HepG2 (cell line): ENCODE results near the gene FGD2.
A peak's percentile ranks its signal among the peaks of the same experiment; 100 is the strongest.

Experiments
- CREB1 ChIP-seq, 2 experiments: fragments of 450-650 bp in 1 of 2; IDR thresholded peaks; 2 replicates each; pipeline ENCODE4 v1.6.1; 2016 to 2017; ENCODE audit warnings: control low read depth in 1 of 2, mild to moderate bottlenecking in 1 of 2, missing compliant biosample characterization in 1 of 2, missing genetic modification characterization in 1 of 2
- CTCF ChIP-seq: sonication (generic); formaldehyde crosslinking; IDR thresholded peaks from 2 replicates; pipeline ENCODE4 v1.5.0; 2020; ENCODE audit warnings: mild to moderate bottlenecking, missing genetic modification reagents, moderate library complexity
- ELF1 ChIP-seq: sonication (generic); formaldehyde crosslinking; IDR thresholded peaks from 2 replicates; pipeline ENCODE4 v1.4.0; 2020; ENCODE audit warnings: missing genetic modification reagents
- PHF8 ChIP-seq: sonication (generic); formaldehyde crosslinking; IDR thresholded peaks from 2 replicates; pipeline ENCODE4 v1.5.0; 2020; ENCODE audit warnings: missing genetic modification reagents
- POLR2A ChIP-seq, 2 experiments: IDR thresholded peaks; 2 replicates each; pipeline ENCODE4 v1.6.1; 2011; ENCODE audit warnings: low read depth in 2 of 2, low read length in 2 of 2, mild to moderate bottlenecking in 1 of 2, moderate library complexity in 1 of 2; ENCODE audit not compliant: insufficient read depth in 1 of 2
- RFX5 ChIP-seq: IDR thresholded peaks from 2 replicates; pipeline ENCODE4 v1.6.1; 2011; ENCODE audit warnings: low read depth, low read length, improper control_type of control experiment
- SP4 ChIP-seq: sonication (generic); formaldehyde crosslinking; IDR thresholded peaks from 2 replicates; pipeline ENCODE4 v1.8.1; 2023; ENCODE audit warnings: mild to moderate bottlenecking, missing genetic modification reagents
- STAT5B ChIP-seq: sonication (generic); formaldehyde crosslinking; IDR thresholded peaks from 2 replicates; pipeline ENCODE4 v1.4.0; 2020; ENCODE audit warnings: missing genetic modification reagents
- TOE1 ChIP-seq: sonication (generic); formaldehyde crosslinking; IDR thresholded peaks from 2 replicates; pipeline ENCODE4 v1.4.0; 2020; ENCODE audit warnings: mild to moderate bottlenecking, missing genetic modification reagents
- ZNF354B ChIP-seq: sonication (generic); formaldehyde crosslinking; IDR thresholded peaks from 2 replicates; pipeline ENCODE4 v1.8.0; 2022; ENCODE audit warnings: mild to moderate bottlenecking, missing genetic modification reagents
- ZSCAN22 ChIP-seq: sonication (generic); formaldehyde crosslinking; IDR thresholded peaks from 2 replicates; pipeline ENCODE4 v1.4.0; 2020; ENCODE audit warnings: mild to moderate bottlenecking, missing genetic modification reagents
- TF ChIP-seq, protein P1 (sequence below), 2 experiments: sonication (generic) in 1 of 2; formaldehyde crosslinking in 1 of 2; IDR thresholded peaks; 2 replicates each; pipeline versions ENCODE4 v1.5.1 to v1.6.1; 2011 to 2020; ENCODE audit warnings: borderline replicate concordance in 1 of 2, low read depth in 1 of 2, low read length in 1 of 2, mild to moderate bottlenecking in 1 of 2, missing genetic modification reagents in 1 of 2, moderate library complexity in 1 of 2

DNA sequence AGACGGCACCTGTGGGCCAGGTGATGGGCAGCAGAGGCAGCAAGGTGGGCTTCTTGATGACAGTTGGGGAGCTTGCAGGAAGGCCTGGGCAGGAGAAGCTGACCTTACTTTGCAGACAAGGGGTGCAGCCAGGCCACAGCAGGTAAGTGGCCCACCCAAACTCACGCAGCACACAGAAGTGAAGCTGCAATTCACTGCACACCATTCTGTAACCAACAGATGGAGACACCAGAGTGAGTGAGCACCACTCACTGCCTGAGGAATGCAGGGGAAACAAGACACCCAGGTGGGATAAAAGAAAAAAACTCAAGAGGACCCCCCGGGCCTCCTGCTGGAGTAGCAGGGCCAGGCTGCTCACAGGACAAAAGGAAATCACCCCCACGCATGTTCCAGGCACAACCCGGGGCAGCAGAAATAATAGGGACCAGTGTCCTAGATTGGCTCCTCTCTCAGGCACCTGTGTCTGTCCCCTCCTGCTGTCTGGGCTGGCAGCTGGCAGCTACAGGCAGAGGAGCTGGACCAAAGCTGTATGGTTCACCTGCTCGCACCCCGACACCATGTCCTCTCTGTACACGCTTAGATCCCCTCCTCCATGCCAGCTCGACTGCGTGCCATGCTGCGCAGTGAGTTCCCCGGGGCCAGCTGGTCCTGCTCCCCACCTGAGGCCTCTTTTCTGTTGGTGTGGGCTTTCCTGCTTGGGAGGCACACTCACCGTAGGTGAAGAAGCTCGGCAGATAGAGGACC lies 24.4 kb upstream of the FGD2 start:
- TF ChIP-seq CTCF (CRISPR knock-in tag), result 0 out of 2 replicates have a peak, but pooled peaks have one; percentile 8
- TF ChIP-seq, protein P1, sequence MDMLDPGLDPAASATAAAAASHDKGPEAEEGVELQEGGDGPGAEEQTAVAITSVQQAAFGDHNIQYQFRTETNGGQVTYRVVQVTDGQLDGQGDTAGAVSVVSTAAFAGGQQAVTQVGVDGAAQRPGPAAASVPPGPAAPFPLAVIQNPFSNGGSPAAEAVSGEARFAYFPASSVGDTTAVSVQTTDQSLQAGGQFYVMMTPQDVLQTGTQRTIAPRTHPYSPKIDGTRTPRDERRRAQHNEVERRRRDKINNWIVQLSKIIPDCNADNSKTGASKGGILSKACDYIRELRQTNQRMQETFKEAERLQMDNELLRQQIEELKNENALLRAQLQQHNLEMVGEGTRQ (IDR thresholded peaks at IDR 0.05; ENCODE audit: low read depth, low read length), result no peak
- TF ChIP-seq, protein P1 (CRISPR knock-in tag; IDR thresholded peaks at IDR 0.05; ENCODE audit: borderline replicate concordance), result no peak
- TF ChIP-seq PHF8, result no peak
- TF ChIP-seq POLR2A (IDR thresholded peaks at IDR 0.05; ENCODE audit: insufficient read depth in 1 of 2, low read depth in 2 of 2, low read length in 2 of 2), result 0 out of 4 replicates have a peak, but pooled peaks of 1 of the 2 experiments have one; percentile 8
- TF ChIP-seq ZSCAN22 (CRISPR knock-in tag), result no peak
- no peak for TF ChIP-seq ELF1 (CRISPR knock-in tag)
- no peak for TF ChIP-seq SP4 (CRISPR knock-in tag)
- TF ChIP-seq CREB1 (IDR thresholded peaks at IDR 0.05), result no peak
- TF ChIP-seq CREB1 (CRISPR knock-in tag; IDR thresholded peaks at IDR 0.05), result no peak
- no peak for TF ChIP-seq TOE1 (CRISPR knock-in tag)
- TF ChIP-seq RFX5, result no peak
- TF ChIP-seq ZNF354B (CRISPR knock-in tag), result no peak
- TF ChIP-seq STAT5B (CRISPR knock-in tag), result no peak
